GM12872 (cell line): Measurements from ENCODE around the gene RRP1B.

Experiments used
- CTCF ChIP-seq: IDR thresholded peaks from 3 replicates; pipeline ENCODE4 v1.5.1; 2011; ENCODE audit warnings: low read depth, mild to moderate bottlenecking, low read length, moderate library complexity; ENCODE audit not compliant: insufficient read depth

RRP1B gene

GRCh38 chr21:43691086-43691795, 31.9 kb downstream of the RRP1B start:
- TF ChIP-seq CTCF = no peak

GRCh38 chr21:43691801-43692200, 32.4 kb downstream of the RRP1B start:
- no peak for TF ChIP-seq CTCF

GRCh38 chr21:43692949-43693348, 33.6 kb downstream of the RRP1B start:
- no peak for TF ChIP-seq CTCF

- TF ChIP-seq CTCF = no peak
These were observed 34.6 kb downstream of the RRP1B start for GRCh38 chr21:43693981-43694380.

GRCh38 chr21:43694437-43695079, 35.2 kb downstream of the RRP1B start:
- TF ChIP-seq CTCF = no peak

- no peak for TF ChIP-seq CTCF
These were observed 36.9 kb downstream of the RRP1B start for GRCh38 chr21:43696214-43696613.

- TF ChIP-seq CTCF = no peak
These were observed 38.6 kb downstream of the RRP1B start for GRCh38 chr21:43697758-43698643.
